Mucosa of rectum (tissue), 2 donors: ENCODE measurements around the gene SELENON.

ENCODE experiments used
- H3K27ac ChIP-seq, 2 donors: one replicate each; pipeline ENCODE4 v1.7.0; 2013; ENCODE audit warnings: inconsistent platforms in 2 of 2, low read depth in 2 of 2, low read length in 2 of 2
- H3K27me3 ChIP-seq, 2 donors: one replicate each; pipeline ENCODE4 v1.7.0; 2013; ENCODE audit warnings: low read length in 2 of 2; ENCODE audit not compliant: control insufficient read depth in 2 of 2, insufficient read depth in 2 of 2
- H3K36me3 ChIP-seq, 2 donors: one replicate each; pipeline ENCODE4 v1.7.0; 2013; ENCODE audit warnings: low read length in 2 of 2; ENCODE audit not compliant: control insufficient read depth in 2 of 2, insufficient read depth in 2 of 2
- H3K4me1 ChIP-seq, 2 donors: one replicate each; pipeline ENCODE4 v1.7.0; 2013; ENCODE audit warnings: low read length in 2 of 2, mild to moderate bottlenecking in 1 of 2; ENCODE audit not compliant: control insufficient read depth in 2 of 2, insufficient read depth in 2 of 2
- H3K4me3 ChIP-seq, 2 donors: one replicate each; pipeline ENCODE4 v1.7.0; 2013; ENCODE audit warnings: low read length in 2 of 2
- H3K9ac ChIP-seq, 2 donors: one replicate each; pipeline ENCODE4 v1.7.0; 2013; ENCODE audit warnings: low read length in 2 of 2, low read depth in 1 of 2, mild to moderate bottlenecking in 1 of 2
- H3K9me3 ChIP-seq, 2 donors: one replicate each; pipeline ENCODE4 v1.7.0; 2013; ENCODE audit warnings: low read length in 2 of 2; ENCODE audit not compliant: control insufficient read depth in 2 of 2
- donor health status: healthy.
- donor health status: Normal muscosa, but diverticular disease.

SELENON gene

DNA sequence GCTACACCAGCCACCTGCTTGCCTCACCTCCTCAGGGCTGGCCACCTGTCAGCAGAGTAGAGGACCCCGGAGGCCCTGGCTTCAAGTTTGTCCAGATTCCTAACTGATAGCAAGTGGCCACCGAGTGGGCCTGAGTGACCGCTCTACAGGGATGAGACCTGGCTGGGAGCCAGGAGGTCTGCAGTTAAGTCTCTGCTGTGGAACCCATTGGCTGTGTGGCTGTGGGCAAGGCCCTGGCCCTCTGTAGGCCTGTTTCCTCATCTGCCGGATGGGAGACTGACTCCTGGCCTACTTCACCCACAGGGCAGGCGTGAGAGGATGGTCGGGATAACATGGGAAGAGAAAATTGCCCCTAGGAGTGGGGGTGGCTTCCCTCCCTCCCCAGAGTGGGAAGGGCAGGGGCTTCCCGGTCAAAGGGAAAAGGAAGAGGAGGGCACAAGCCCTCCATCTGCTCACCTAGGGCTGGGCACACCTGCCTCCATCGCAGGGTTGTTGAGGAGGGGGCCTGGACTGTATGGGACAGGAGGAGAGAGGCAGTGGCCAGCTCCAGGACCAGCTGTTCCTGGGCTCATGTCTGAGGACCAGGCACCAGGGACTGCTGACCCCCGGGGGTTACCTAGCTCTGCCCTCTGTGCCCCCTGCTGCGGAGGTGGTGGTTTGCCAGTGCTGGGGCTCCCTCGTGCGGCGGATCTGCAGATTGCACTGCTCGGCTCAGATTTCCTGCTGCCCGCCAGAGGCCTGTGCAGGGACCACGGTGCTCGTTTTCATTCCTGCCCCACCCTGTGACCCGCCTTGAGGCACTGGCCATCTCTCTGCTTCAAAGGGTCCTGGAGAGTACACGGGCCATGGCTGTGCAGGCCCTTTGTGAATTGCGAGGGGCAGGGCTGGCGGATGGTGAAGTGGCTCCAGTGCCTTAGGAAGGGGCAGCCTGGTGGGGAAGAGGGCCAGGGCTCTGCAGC, 10.6 kb downstream of the SELENON start:
- no peak overlapping the region for H3K9ac ChIP-seq
- no peaks in the 10 kb centered on the region for H3K9me3 ChIP-seq
- H3K36me3 ChIP-seq, result peaks cover 4 to 17% of the 10 kb centered on the region in 2 donors
- H3K27me3 ChIP-seq, result no peaks in the 10 kb centered on the region
- no peak overlapping the region for H3K4me3 ChIP-seq
- peaks cover 7% of the 10 kb centered on the region in 2 donors for H3K4me1 ChIP-seq
- no peak overlapping the region for H3K27ac ChIP-seq

DNA sequence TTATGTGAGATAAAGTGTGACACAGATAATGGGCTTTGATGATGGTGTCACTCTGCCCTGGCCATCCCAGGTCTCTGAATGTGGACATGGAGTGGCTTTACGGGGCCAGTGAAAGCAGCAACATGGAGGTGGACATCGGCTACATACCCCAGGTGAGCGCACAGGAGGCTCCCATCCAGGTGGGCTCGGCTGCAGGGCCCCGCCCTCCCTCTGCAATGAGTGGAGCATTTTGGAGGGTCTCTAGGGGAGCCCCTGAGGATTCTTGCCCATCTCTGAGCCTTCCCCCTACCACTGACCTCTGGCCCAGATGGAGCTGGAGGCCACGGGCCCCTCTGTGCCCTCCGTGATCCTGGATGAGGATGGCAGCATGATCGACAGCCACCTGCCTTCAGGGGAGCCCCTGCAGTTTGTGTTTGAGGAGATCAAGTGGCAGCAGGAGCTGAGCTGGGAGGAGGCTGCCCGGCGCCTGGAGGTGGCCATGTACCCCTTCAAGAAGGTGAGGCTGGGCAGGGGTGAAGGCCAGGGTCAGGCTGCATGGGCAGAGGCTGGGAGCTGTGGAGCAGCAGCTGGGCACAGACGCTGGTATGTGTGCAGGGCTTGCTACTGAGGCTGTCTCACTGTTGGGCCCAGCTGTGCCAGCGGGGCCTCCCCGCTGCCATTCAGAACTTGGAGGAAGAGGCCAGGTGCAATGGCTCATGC, 11.5 kb downstream of the SELENON start:
- H3K9me3 ChIP-seq, result no peaks in the 10 kb centered on the region
- H3K4me1 ChIP-seq, result peaks cover 7% of the 10 kb centered on the region in 2 donors
- no peaks in the 10 kb centered on the region for H3K27me3 ChIP-seq
- peaks cover 4 to 13% of the 10 kb centered on the region in 2 donors for H3K36me3 ChIP-seq
- no peak overlapping the region for H3K9ac ChIP-seq
- H3K4me3 ChIP-seq, result no peak overlapping the region
- no peak overlapping the region for H3K27ac ChIP-seq

DNA sequence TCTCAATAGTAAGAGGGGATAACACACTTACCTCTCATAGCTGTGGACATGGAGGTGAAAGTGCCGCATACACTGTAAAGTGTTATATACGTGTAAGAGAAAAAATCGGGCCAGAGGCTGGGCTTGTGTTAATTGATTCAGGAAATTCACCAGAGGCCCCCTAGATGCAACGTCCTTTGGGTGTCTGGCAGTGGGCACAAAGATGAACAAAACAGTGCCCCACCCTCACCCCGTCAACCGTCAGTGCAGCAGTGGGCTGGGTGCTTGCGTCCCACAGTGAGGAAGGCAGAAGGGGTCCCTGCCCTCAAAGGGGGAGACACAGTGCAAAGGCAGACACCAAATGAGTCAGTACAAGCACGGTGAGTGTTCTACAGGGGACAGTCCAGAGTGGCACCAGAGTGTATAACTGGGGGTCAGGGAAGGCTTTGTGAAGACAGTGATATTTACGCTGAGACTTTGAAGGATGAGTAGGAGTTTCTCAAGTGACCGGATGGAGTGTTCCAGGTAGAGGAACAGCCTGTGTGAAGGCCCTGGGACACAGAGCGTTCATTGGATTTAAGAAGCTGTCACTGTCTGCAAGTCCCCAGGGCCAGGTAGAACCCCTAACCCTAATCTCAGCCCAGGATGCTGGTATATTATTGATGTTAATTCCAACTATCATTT, 13.2 kb downstream of the SELENON start:
- Histone ChIP-seq H3K36me3 (peaks cover 4 to 13% of the 10 kb centered on the region in 2 donors), H3K27me3 (no peaks in the 10 kb centered on the region), H3K9ac (no peak overlapping the region), H3K27ac (no peak overlapping the region), H3K9me3 (no peaks in the 10 kb centered on the region), H3K4me1 (peaks cover 5 to 12% of the 10 kb centered on the region in 2 donors), H3K4me3 (no peak overlapping the region)

DNA sequence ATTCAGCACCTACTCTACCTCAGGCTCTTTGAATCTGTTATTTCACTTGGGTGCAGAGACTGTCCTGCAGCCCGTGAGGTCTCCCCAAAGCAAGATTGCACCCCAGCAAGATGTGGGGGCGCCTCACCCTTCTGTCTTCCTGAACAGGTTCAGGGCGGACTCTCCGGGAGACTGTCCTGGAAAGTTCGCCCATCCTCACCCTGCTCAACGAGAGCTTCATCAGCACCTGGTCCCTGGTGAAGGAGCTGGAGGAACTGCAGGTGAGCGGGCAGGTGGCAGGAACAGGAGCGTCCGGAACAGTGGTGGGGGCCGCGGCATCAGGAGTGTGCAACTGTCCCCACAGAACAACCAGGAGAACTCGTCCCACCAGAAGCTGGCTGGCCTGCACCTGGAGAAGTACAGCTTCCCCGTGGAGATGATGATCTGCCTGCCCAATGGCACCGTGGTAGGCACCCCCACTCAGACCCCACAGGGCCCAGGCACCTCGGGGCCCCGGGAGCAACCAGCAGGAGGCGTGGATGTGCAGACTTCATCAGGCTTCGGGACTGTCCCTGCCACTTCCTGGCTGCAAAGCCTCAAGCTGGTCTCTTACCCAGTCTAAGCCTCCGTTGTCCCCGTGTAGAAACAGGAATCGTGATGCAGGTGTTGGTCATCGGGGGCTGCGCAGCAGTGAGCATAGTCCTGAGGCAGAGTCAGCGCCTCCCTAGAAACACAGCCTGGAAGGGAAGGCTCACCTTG, 13.9 kb downstream of the SELENON start:
- no peaks in the 10 kb centered on the region for H3K9me3 ChIP-seq
- H3K9ac ChIP-seq, result no peak overlapping the region
- no peak overlapping the region for H3K27ac ChIP-seq
- peaks cover 12 to 19% of the 10 kb centered on the region in 2 donors for H3K4me1 ChIP-seq
- H3K4me3 ChIP-seq, result no peak overlapping the region
- H3K36me3 ChIP-seq, result peaks cover 4 to 13% of the 10 kb centered on the region in 2 donors
- H3K27me3 ChIP-seq, result no peaks in the 10 kb centered on the region

DNA sequence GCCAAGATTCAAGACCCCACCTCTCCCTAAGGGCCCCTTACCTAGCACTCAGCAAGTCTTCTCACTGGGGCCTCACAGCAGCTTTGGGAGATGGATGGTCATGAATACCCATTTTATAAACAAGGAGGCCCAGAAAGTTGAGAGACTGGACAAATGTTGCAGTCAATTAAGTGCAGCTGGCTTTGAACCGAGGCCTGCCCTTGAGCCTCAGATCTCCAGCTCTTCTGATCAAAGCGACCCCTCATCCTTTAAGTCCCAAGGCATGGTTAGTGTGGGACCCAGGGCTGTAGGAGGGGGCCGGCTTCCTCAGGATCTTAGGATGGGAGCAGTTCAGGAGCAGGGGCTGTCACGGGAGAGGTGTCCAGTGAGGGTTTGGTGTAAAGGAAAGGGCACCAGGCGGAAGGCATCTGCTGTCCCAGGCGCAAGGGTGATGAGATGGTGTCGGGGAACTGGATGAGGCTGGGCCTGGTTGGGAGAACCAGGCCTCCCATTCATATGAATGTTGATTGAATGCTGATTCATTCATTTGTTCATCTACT, 14.6 kb downstream of the SELENON start:
- H3K4me3 ChIP-seq, result no peak overlapping the region
- peaks cover 19 to 25% of the 10 kb centered on the region in 2 donors for H3K4me1 ChIP-seq
- H3K9ac ChIP-seq, result no peak overlapping the region
- peaks cover 4 to 13% of the 10 kb centered on the region in 2 donors for H3K36me3 ChIP-seq
- no peaks in the 10 kb centered on the region for H3K27me3 ChIP-seq
- H3K9me3 ChIP-seq, result no peaks in the 10 kb centered on the region
- no peak overlapping the region for H3K27ac ChIP-seq

DNA sequence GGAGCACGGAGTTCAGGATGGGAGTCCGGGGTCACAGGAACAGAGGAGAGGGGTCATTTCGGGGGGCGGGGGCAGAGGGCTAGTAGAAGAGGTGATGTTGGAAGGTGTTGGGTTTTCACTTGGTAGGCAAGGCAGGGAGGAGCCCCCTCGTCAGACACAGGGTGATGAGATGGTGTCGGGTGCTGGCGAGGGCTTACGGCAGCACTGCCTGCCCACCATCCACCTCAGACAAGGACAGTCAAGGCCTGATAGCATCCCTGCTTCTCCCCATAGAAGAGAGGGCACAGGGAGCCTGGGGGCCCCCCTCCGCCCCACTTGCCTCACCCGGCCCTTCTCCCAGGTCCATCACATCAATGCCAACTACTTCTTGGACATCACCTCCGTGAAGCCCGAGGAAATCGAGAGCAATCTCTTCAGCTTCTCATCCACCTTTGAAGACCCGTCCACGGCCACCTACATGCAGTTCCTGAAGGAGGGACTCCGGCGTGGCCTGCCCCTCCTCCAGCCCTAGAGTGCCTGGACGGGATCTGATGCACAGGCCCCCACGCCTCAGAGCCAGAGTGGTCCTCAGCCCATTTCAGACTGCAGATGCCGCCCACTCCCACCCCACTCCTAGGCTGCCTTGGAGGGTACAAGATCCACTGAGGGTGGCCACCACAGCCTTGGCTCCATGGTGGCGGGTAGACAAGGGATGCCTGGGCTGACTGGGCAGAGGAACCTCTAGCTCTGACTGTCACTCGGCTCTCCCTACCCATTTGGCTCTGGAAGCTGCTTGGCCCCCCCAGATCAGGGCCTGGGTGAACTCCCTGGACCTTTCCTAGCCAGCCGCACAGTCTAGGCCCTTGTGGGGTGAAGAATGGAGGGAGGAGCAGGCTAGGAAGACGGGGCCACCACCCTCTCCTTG, 15.5 kb downstream of the SELENON start:
- Histone ChIP-seq H3K27me3 (no peaks in the 10 kb centered on the region), H3K9me3 (no peaks in the 10 kb centered on the region), H3K4me3 (no peak overlapping the region), H3K36me3 (peaks cover 4 to 13% of the 10 kb centered on the region in 2 donors), H3K27ac (no peak overlapping the region), H3K9ac (no peak overlapping the region), H3K4me1 (peaks cover 19 to 25% of the 10 kb centered on the region in 2 donors)

DNA sequence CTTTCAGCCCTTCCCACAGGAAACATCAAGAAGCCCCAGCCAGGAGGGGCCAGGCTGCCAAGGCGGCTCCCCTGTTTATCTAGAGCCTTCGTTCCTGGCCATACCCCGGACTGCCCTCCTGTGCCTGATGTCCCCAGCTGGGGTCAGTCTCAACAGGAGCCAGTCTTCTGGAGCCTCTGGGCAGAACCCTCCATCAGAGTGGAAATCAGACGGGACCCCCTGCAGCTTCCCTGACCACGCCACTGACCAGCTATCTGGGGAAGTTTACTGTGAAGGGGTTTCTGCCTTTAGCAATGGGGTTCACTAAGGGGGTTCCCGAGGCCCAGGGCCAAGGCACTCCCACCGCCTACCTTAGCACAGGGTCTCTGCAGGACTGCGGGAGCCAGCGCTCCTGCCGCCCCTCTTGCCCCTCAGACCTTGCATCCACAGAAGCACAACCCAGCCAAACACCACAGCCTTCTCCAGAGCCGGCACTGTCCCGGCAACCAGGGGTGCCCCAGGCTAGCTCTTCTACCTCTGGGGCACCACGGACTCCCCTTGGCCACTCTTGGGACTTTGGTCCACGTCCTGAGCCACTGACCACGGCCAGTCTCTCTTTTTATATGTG, 16.2 kb downstream of the SELENON start:
- H3K9me3 ChIP-seq, result no peaks in the 10 kb centered on the region
- no peaks in the 10 kb centered on the region for H3K27me3 ChIP-seq
- H3K4me1 ChIP-seq, result peaks cover 24% of the 10 kb centered on the region in 2 donors
- peaks cover 4 to 13% of the 10 kb centered on the region in 2 donors for H3K36me3 ChIP-seq
- no peak overlapping the region for H3K27ac ChIP-seq
- H3K9ac ChIP-seq, result no peak overlapping the region
- no peak overlapping the region for H3K4me3 ChIP-seq

DNA sequence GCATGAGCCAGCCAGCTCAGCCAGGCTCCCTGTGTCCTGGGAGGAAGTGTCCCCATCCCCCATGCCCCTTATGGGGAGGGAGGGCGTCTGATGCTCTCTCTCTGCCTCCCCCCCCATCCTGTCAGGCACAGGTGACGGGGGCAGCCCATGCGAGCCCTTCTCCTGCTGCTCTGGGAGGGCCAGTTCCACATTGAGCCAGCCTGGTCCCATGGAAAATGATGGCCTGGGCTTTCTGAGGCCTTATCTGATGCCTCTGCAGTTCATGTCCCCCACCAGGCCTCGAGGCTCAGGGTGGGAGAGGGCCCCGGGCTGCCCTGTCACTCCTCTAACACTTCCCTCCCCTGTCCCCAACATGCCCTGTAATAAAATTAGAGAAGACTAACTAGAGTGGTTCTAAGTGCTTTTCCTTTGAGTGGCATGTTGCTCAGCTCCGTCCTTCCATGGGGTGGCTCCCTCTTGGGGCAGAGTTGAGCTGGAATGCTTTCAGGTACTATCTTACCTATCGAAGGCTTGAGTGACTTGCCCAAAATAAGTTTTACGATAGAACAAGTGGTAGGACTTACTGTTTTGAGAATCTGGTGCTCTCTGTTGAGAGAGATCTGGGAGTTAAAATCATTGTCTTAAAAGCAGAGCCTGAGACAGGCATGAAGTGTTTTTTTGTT, 18.0 kb downstream of the SELENON start:
- H3K4me1 ChIP-seq, result peaks cover 28 to 31% of the 10 kb centered on the region in 2 donors
- no peaks in the 10 kb centered on the region for H3K27me3 ChIP-seq
- H3K9me3 ChIP-seq, result no peaks in the 10 kb centered on the region
- H3K9ac ChIP-seq, result peak overlapping the region in 1 of 2 donors; percentile 84
- peak overlapping the region; percentile 93 to 95 for H3K27ac ChIP-seq
- H3K36me3 ChIP-seq, result peaks cover 4 to 10% of the 10 kb centered on the region in 2 donors
- H3K4me3 ChIP-seq, result no peak overlapping the region
